Measurements from ENCODE around the gene ZZZ3. TPM values are rescaled to one million over a fixed set of nuclear protein-coding genes. Genes with fewer than 3 reads are reported as not detected.

Gene ZZZ3
- total RNA-seq (2016; rRNA removed; fragmentation: Illumina TruSeq; extraction: Trizol): 50.2 and 58.5 TPM in 2 replicates
- total RNA-seq (2016; cell fraction: cytosol; rRNA removed; fragmentation: Illumina TruSeq; extraction: Trizol; ENCODE audit: low read depth): 22.0 and 23.5 TPM in 2 replicates
- 44.9 and 55.3 TPM in 2 replicates for total RNA-seq (2016; cell fraction: insoluble cytoplasmic fraction; rRNA removed; fragmentation: Illumina TruSeq; extraction: Trizol)
- total RNA-seq (2016; cell fraction: membrane; rRNA removed; fragmentation: Illumina TruSeq; extraction: Trizol): 36.9 and 42.8 TPM in 2 replicates
- total RNA-seq (2016; cell fraction: nucleus; rRNA removed; fragmentation: Illumina TruSeq; extraction: Trizol): 69.1 and 71.0 TPM in 2 replicates
- 14.7 and 18.1 TPM in 2 replicates for polyA plus RNA-seq (2011; rRNA removed)
- polyA plus RNA-seq (2011; cell fraction: cytosol; rRNA removed): 7.3 and 11.9 TPM in 2 replicates
- polyA plus RNA-seq (2011; cell fraction: nucleus; rRNA removed): 13.3 and 16.5 TPM in 2 replicates
- polyA plus RNA-seq (2012): 20.2 and 23.7 TPM in 2 replicates
- polyA plus RNA-seq (2016; cell fraction: cytosol; fragmentation: Illumina TruSeq; extraction: Trizol; ENCODE audit: low read depth): 2.3 and 2.9 TPM in 2 replicates
- polyA plus RNA-seq (2016; cell fraction: insoluble cytoplasmic fraction; fragmentation: Illumina TruSeq; extraction: Trizol; ENCODE audit: low read depth): 30.4 and 32.0 TPM in 2 replicates
- 8.8 and 8.9 TPM in 2 replicates for polyA plus RNA-seq (2016; cell fraction: membrane; fragmentation: Illumina TruSeq; extraction: Trizol; ENCODE audit: low read depth)
- polyA plus RNA-seq (2016; cell fraction: nucleus; fragmentation: Illumina TruSeq; extraction: Trizol; ENCODE audit: insufficient read depth, low read depth): 29.0 and 34.6 TPM in 2 replicates
- polyA minus RNA-seq (2011; rRNA and poly(A)+ RNA removed; ENCODE audit: low replicate concordance): 19.6 and 30.8 TPM in 2 replicates
- polyA minus RNA-seq (2011; cell fraction: cytosol; rRNA and poly(A)+ RNA removed): 28.1 and 31.3 TPM in 2 replicates
- 142 and 155 TPM in 2 replicates for polyA minus RNA-seq (2011; cell fraction: nucleus; rRNA and poly(A)+ RNA removed)
- percentile 93 among the genes with signal in this experiment for Bru-seq, nascent RNA
- percentile 87 among the genes with signal in this experiment for BruChase-seq, experiment 1, labeled RNA remaining after a 6-hour chase
- percentile 87 among the genes with signal in this experiment for BruChase-seq, experiment 2, labeled RNA remaining after a 2-hour chase
- long read RNA-seq, experiment 1, partial matches to known transcripts: 3 of 13 reads
- long read RNA-seq, experiment 1, other reads (novel, unspliced or antisense): 8 of 13 reads
- long read RNA-seq, experiment 2, partial matches to known transcripts: 5 of 21 reads
- long read RNA-seq, experiment 2, other reads (novel, unspliced or antisense): 16 of 21 reads

DNA sequence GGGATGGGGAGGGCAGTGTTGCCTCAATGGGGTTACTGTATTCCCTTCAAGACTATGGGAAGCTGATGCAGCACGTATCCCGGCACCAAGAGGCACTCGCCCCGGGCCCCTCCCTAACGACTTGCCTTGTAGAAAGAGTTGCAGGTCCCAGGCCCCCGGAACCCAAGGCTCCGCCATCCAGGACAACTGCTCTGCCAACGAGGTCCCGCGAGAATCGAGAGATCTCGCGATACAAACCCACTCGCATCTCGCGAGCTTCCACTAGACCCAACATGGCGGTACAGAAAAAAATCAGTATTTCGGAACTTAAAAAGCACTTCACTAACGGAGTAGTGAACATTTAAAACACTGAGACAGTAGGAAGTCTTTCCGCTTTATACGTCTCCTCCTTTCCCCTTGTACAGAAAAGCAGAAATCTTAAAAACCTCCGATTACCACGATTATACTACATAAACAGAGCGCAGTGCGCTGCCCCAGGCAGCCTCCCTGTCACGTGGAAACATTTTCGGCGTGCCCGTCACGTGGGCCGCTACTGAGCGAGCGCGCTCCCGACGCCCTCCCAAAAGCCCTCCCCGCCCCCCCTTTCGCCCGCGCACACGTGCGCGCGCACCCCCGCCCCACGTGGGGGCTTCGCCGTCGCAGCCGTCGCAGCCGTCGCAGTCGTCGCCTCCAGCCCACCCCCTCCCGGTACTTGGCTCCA is at the start of gene ZZZ3:
Gene ZZZ3 (minus strand): TSS at position 199 of the 700 bp plus-strand sequence. CDS start 49,304 bp downstream, outside the sequence.
- Histone ChIP-seq H3K27ac (ENCODE audit: extremely low read length, insufficient read depth, low read length) (peak within 1 kb of the TSS; percentile 100), H3K4me1 (ENCODE audit: insufficient read depth, low read length) (peaks cover 47% of the 10 kb centered on the region), H3K36me3 (replicated peaks in 1 of 2; ENCODE audit: control insufficient read depth in 1 of 2, insufficient read depth in 2 of 2, low read length in 2 of 2) (no peaks in the 10 kb centered on the region), H2AFZ (ENCODE audit: low read length) (peak within 1 kb of the TSS; percentile 94), H3K79me2 (ENCODE audit: insufficient read depth, low read length) (peaks cover 48% of the 10 kb centered on the region), H4K20me1 (ENCODE audit: insufficient read depth, low read length) (peaks cover 36% of the 10 kb centered on the region), H3K4me3 (replicated peaks in 1 of 3; ENCODE audit: insufficient read depth in 1 of 3, low read depth in 2 of 3, low read length in 3 of 3) (peak within 1 kb of the TSS; percentile 86 to 98 (median 90)), H3K9me3 (ENCODE audit: low read length) (no peaks in the 10 kb centered on the region), H3K9ac (ENCODE audit: insufficient read depth, low read depth, low read length) (peak within 1 kb of the TSS; percentile 99), H3K4me2 (ENCODE audit: low read depth, low read length) (peak within 1 kb of the TSS; percentile 85), H3K27me3 (ENCODE audit: control insufficient read depth in 1 of 2, insufficient read depth in 2 of 2, low read length in 2 of 2) (no peaks in the 10 kb centered on the region; a peak in 1 of 5 replicates)
- DNase-seq (ENCODE audit: low spot score) (peak; percentile 91), ATAC-seq (peak; percentile 75), FAIRE-seq (peak; percentile 66)
- BruUV-seq (replicated peaks): no TSS peak
- intact Hi-C loops (cut with micrococcal nuclease; ENCODE audit: unreplicated experiment): loop anchor here (5.0 kb wide), 3 partner anchors 40 to 95 kb away; partner anchors contain the start of gene USP33
- ChIA-PET CTCF (ENCODE audit: low intra/inter-chr PET ratio, low total read pairs) (no interaction called here), POLR2A (interaction anchor here (0.5 to 2.4 kb wide), 9 partner anchors 21 to 597 kb away, joined by 3 to 10 read pairs (median 4); partner anchors contain the start of genes DNAJB4, MIGA1, PIGK and USP33)
- WGBS (ENCODE audit: low lambda C conversion rate): under 1% methylated on average over 33 of the region's 56 CpGs
- in situ Hi-C loops (cut with HindIII; ENCODE audit: extremely low pct_ligation_motif_present, low pct_unique_long_range_greater_than_20kb): no loop called here
- TF ChIP-seq ZNF652 (CRISPR knock-in tag; IDR thresholded peaks at IDR 0.05; ENCODE audit: borderline replicate concordance, low read depth) (0 out of 2 replicates have a peak, but pooled peaks have one; percentile 16), CREM (IDR thresholded peaks at IDR 0.05) (peak; percentile 52), CREM (CRISPR knock-in tag; IDR thresholded peaks at IDR 0.05) (no peak), SATB2 (CRISPR knock-in tag; IDR thresholded peaks at IDR 0.05) (no peak), NFE2L2 (IDR thresholded peaks at IDR 0.05; ENCODE audit: low read length) (no peak), CBX5 (CRISPR knock-in tag; IDR thresholded peaks at IDR 0.05; ENCODE audit: borderline replicate concordance) (peak; percentile 20; the same call in 1 of the 2 replicates), ASH2L (IDR thresholded peaks at IDR 0.05; ENCODE audit: insufficient read length, low read depth, low read length) (peak; percentile 88), FOXA1 (IDR thresholded peaks at IDR 0.05) (no peak), FOXA1 (CRISPR knock-in tag; IDR thresholded peaks at IDR 0.05) (no peak), ZNF256 (CRISPR knock-in tag; conservative IDR thresholded peaks at IDR 0.05) (no peak), ZNF383 (CRISPR knock-in tag; IDR thresholded peaks at IDR 0.05; ENCODE audit: borderline replicate concordance) (no peak), ZNF234 (CRISPR knock-in tag; conservative IDR thresholded peaks at IDR 0.05) (no peak), ZBTB21 (CRISPR knock-in tag; IDR thresholded peaks at IDR 0.05) (no peak)
- TF ChIP-seq, protein P1, sequence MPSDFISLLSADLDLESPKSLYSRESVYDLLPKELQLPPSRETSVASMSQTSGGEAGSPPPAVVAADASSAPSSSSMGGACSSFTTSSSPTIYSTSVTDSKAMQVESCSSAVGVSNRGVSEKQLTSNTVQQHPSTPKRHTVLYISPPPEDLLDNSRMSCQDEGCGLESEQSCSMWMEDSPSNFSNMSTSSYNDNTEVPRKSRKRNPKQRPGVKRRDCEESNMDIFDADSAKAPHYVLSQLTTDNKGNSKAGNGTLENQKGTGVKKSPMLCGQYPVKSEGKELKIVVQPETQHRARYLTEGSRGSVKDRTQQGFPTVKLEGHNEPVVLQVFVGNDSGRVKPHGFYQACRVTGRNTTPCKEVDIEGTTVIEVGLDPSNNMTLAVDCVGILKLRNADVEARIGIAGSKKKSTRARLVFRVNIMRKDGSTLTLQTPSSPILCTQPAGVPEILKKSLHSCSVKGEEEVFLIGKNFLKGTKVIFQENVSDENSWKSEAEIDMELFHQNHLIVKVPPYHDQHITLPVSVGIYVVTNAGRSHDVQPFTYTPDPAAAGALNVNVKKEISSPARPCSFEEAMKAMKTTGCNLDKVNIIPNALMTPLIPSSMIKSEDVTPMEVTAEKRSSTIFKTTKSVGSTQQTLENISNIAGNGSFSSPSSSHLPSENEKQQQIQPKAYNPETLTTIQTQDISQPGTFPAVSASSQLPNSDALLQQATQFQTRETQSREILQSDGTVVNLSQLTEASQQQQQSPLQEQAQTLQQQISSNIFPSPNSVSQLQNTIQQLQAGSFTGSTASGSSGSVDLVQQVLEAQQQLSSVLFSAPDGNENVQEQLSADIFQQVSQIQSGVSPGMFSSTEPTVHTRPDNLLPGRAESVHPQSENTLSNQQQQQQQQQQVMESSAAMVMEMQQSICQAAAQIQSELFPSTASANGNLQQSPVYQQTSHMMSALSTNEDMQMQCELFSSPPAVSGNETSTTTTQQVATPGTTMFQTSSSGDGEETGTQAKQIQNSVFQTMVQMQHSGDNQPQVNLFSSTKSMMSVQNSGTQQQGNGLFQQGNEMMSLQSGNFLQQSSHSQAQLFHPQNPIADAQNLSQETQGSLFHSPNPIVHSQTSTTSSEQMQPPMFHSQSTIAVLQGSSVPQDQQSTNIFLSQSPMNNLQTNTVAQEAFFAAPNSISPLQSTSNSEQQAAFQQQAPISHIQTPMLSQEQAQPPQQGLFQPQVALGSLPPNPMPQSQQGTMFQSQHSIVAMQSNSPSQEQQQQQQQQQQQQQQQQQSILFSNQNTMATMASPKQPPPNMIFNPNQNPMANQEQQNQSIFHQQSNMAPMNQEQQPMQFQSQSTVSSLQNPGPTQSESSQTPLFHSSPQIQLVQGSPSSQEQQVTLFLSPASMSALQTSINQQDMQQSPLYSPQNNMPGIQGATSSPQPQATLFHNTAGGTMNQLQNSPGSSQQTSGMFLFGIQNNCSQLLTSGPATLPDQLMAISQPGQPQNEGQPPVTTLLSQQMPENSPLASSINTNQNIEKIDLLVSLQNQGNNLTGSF (CRISPR knock-in tag; IDR thresholded peaks at IDR 0.05): no peak

Data from HepG2 (cell line).